ENCODE data around the gene APOBEC3A. TPM values are rescaled to one million over a fixed set of nuclear protein-coding genes. Genes with fewer than 3 reads are reported as not detected.
"Not testable (repeated sequence)": the region's sequence is repeated elsewhere in the genome, so short reads cannot be mapped to it uniquely, and the experiment has no call there.

Gene APOBEC3A
- total and polyA plus RNA-seq, 7 experiments from 2014 or later, result 0.13 to 79.1 (median 15.7) TPM; not detected in 4

DNA sequence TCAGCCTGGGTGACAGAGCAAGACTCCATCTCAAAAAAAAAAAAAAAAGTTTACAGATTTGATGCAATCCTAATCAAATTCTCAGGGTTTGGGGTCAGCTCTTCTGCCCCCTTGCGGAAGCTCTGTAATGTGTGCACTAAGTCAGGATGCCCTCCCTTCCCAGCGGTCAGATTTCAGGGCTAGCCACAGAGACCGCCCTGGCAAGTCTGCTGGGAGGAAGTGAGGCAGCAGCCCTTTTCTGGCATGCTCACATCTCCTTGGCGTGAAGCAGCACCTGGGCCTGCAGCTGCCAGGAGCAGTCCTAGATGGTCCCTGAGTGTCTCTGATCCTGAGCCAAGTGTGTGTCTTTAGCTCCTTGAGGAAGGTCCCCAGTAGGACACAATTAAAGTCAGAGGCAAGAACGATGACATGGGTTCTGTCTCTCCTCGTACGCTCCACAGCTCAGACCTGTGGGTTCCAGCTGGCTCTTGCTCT, 45.8 kb downstream of the APOBEC3A start:
- H3K4me1 Mint-ChIP-seq, result peaks cover 0 to 17% (median 9%) of the 10 kb centered on the region in 7 donors
- H3K27me3 Mint-ChIP-seq, result peaks cover 0 to 15% (median 0%) of the 10 kb centered on the region in 5 donors
- Histone ChIP-seq H3K9me3 (ENCODE audit: control insufficient read depth in 2 of 3, low read length in 3 of 3) (no peaks in the 10 kb centered on the region), H3K36me3 (ENCODE audit: control insufficient read depth in 2 of 3, insufficient read depth in 3 of 3, low read length in 3 of 3) (no peaks in the 10 kb centered on the region), H3K4me1 (ENCODE audit: control insufficient read depth in 2 of 2, insufficient read depth in 2 of 2, low read length in 2 of 2) (peaks cover 9 to 11% of the 10 kb centered on the region in 2 donors), H3K4me3 (ENCODE audit: low read length) (no peak overlapping the region), H3K27ac (ENCODE audit: low read depth, low read length) (no peak overlapping the region), H3K27me3 (ENCODE audit: control insufficient read depth in 2 of 2, insufficient read depth in 2 of 2, low read length in 2 of 2) (no peaks in the 10 kb centered on the region)
- POLR2A ChIA-PET, result interaction anchor here (0.7 to 2.7 kb wide), 6 partner anchors 10 to 139 kb away, joined by 3 to 14 read pairs (median 4); partner anchors contain the start of gene CBX6
- H3K27ac Mint-ChIP-seq, result peak overlapping the region in 4 of 9 donors; percentile 7 to 41 (median 24)
- no peaks in the 10 kb centered on the region for H3K36me3 Mint-ChIP-seq
- DNase-seq, result peak; percentile 40 to 69 (median 62)
- intact Hi-C loops (cut with micrococcal nuclease), result loop anchor here (1.0 to 5.0 kb wide), 8 partner anchors 18 to 951 kb away; no protein-coding TSS in a partner anchor
- H3K4me3 Mint-ChIP-seq, result no peak overlapping the region
- peak; percentile 95 for ATAC-seq
- peaks cover 0 to 3% (median 0%) of the 10 kb centered on the region in 11 donors for H3K9me3 Mint-ChIP-seq
- CTCF ChIA-PET, result interaction anchor here (0.6 to 8.0 kb wide), 23 partner anchors 12 to 322 kb away, joined by 3 to 94 read pairs (median 5); partner anchors contain the start of gene APOBEC3B

DNA sequence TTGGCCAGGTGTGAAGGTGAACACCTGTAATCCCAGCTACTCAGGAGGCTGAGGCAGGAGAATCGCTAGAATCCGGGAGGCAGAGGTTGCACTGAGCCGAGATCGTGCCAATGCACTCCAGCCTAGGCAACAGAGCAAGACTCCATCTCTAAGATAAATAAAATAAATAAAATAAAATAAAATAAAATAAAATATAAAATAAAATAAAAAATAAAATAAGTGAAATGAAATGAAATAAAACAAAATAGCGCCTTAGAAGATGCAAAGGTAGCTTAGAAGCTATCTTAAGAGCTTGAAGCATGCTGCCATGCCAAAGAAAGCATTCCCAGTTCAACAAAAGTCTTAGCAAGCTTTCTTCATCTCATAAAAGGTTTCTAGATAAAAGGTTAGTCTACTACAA, 49.8 kb downstream of the APOBEC3A start:
- peaks cover 0 to 5% (median 0%) of the 10 kb centered on the region in 5 donors for H3K27me3 Mint-ChIP-seq

DNA sequence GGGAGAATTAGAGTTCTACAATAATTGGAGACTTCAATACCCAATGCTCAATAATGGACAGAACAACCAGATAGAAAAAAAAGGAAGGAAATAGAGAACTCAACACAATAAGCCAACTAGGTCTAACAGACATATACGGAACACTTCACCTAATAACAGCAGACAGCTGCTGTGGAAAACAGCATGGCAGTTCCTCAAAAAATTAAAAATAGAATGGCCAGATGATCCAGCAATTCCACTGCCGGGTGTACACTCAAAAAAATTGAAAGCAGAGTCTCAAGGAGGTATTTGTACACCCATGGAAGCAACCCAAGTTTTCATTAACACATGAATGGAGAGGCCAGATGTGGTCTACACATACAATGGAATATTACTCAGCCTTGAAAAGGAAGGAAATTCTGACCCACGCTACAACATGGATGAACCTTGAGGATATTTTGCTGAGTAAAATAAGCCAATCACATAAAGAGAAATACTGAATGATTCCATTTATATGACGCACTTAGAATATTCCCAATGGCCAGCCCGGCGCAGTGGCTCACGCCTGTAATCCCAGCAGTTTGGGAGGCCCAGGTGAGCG, 51.0 kb downstream of the APOBEC3A start:
- H3K36me3 ChIP-seq (ENCODE audit: control insufficient read depth in 2 of 3, insufficient read depth in 3 of 3, low read length in 3 of 3); H3K27me3 Mint-ChIP-seq; H3K4me1 ChIP-seq (ENCODE audit: control insufficient read depth in 2 of 2, insufficient read depth in 2 of 2, low read length in 2 of 2); DNase-seq; H3K4me3 ChIP-seq (ENCODE audit: low read length); ATAC-seq; intact Hi-C loops (cut with micrococcal nuclease); H3K4me3 Mint-ChIP-seq; H3K27me3 ChIP-seq (ENCODE audit: control insufficient read depth in 2 of 2, insufficient read depth in 2 of 2, low read length in 2 of 2); H3K36me3 Mint-ChIP-seq; H3K9me3 ChIP-seq (ENCODE audit: control insufficient read depth in 2 of 3, low read length in 3 of 3); H3K9me3 Mint-ChIP-seq; H3K27ac ChIP-seq (ENCODE audit: low read depth, low read length): not testable (repeated sequence)
- Mint-ChIP-seq H3K4me1 (peaks cover 0 to 22% (median 17%) of the 10 kb centered on the region in 7 donors), H3K27ac (peak overlapping the region in 1 of 9 donors; percentile 50)
- CTCF ChIA-PET, result interaction anchor here (1.9 to 8.0 kb wide), 2 partner anchors 35 to 139 kb away, joined by 8 to 94 read pairs; no protein-coding TSS in a partner anchor
- POLR2A ChIA-PET, result interaction anchor here (0.6 to 1.0 kb wide), 3 partner anchors 13 to 467 kb away, joined by 3 to 4 read pairs (median 4); no protein-coding TSS in a partner anchor

More for the DNA sequence above, 49.8 kb downstream of the APOBEC3A start:
- H3K4me1 Mint-ChIP-seq, result peaks cover 0 to 18% (median 13%) of the 10 kb centered on the region in 7 donors
- Histone ChIP-seq H3K36me3 (ENCODE audit: control insufficient read depth in 2 of 3, insufficient read depth in 3 of 3, low read length in 3 of 3) (no peaks in the 10 kb centered on the region), H3K9me3 (ENCODE audit: control insufficient read depth in 2 of 3, low read length in 3 of 3) (no peaks in the 10 kb centered on the region), H3K4me3 (ENCODE audit: low read length) (no peak overlapping the region), H3K27me3 (ENCODE audit: control insufficient read depth in 2 of 2, insufficient read depth in 2 of 2, low read length in 2 of 2) (no peaks in the 10 kb centered on the region), H3K4me1 (ENCODE audit: control insufficient read depth in 2 of 2, insufficient read depth in 2 of 2, low read length in 2 of 2) (peaks cover 9 to 11% of the 10 kb centered on the region in 2 donors), H3K27ac (ENCODE audit: low read depth, low read length) (no peak overlapping the region)
- no peak for ATAC-seq
- no peak for DNase-seq
- H3K4me3 Mint-ChIP-seq, result no peak overlapping the region
- H3K36me3 Mint-ChIP-seq, result no peaks in the 10 kb centered on the region
- intact Hi-C loops (cut with micrococcal nuclease), result loop anchor here (1.0 to 2.0 kb wide), 3 partner anchors 111 to 310 kb away; no protein-coding TSS in a partner anchor
- no peaks in the 10 kb centered on the region for H3K9me3 Mint-ChIP-seq
- ChIA-PET CTCF (interaction anchor here (0.6 to 8.0 kb wide), 9 partner anchors 10 to 138 kb away, joined by 3 to 94 read pairs (median 4); no protein-coding TSS in a partner anchor), POLR2A (no interaction called here)
- H3K27ac Mint-ChIP-seq, result no peak overlapping the region

DNA sequence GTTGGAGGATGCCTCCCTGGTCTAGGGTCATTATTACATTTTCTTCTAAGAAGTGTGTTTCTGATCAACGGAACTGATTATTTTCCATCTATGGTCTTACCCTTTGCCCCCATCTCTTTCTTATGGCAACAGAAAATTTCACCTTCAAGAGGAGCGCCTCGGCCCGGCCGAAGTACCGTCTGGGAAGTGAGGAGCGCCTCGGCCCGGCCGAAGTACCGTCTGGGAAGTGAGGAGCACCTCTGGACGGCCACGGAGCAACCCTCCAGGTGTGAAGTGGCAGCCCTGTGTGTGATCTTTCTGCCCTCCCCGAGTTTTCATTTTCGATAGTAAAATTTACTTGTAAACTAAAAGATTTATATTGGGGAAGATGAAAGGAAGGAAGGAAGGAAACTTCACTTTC, 53.5 kb downstream of the APOBEC3A start:
- Histone ChIP-seq H3K9me3 (ENCODE audit: control insufficient read depth in 2 of 3, low read length in 3 of 3) (no peaks in the 10 kb centered on the region), H3K4me3 (ENCODE audit: low read length) (no peak overlapping the region), H3K36me3 (ENCODE audit: control insufficient read depth in 2 of 3, insufficient read depth in 3 of 3, low read length in 3 of 3) (no peaks in the 10 kb centered on the region), H3K4me1 (ENCODE audit: control insufficient read depth in 2 of 2, insufficient read depth in 2 of 2, low read length in 2 of 2) (peaks cover 9 to 10% of the 10 kb centered on the region in 2 donors), H3K27me3 (ENCODE audit: control insufficient read depth in 2 of 2, insufficient read depth in 2 of 2, low read length in 2 of 2) (no peaks in the 10 kb centered on the region), H3K27ac (ENCODE audit: low read depth, low read length) (no peak overlapping the region)
- Mint-ChIP-seq H3K4me1 (peaks cover 7 to 40% (median 32%) of the 10 kb centered on the region in 7 donors), H3K27ac (peak overlapping the region in 1 of 9 donors; percentile 96), H3K4me3 (no peak overlapping the region), H3K36me3 (peaks cover 0 to 4% (median 0%) of the 10 kb centered on the region in 5 donors), H3K27me3 (no peaks in the 10 kb centered on the region), H3K9me3 (no peaks in the 10 kb centered on the region)
- ChIA-PET CTCF (interaction anchor here (1.1 kb wide), 1 partner anchor 108 kb away, joined by 3 read pairs; no protein-coding TSS in a partner anchor), POLR2A (interaction anchor here (1.3 to 1.4 kb wide), 2 partner anchors 11 to 79 kb away, joined by 4 to 5 read pairs; no protein-coding TSS in a partner anchor)
- no peak for DNase-seq
- intact Hi-C loops (cut with micrococcal nuclease), result loop anchor here in 1 of 2 donors (1.0 to 5.0 kb wide), 2 partner anchors 29 to 66 kb away; partner anchors contain the start of genes APOBEC3F and APOBEC3G
- ATAC-seq, result no peak

Other genes with a start within 250 kb of the APOBEC3A start
- 100 to 1,000 TPM; 509 to 977 (median 558) TPM for gene SUN2, start 201.6 kb upstream of the APOBEC3A start, total RNA-seq
- 100 to 1,000 TPM; 397 to 696 TPM for gene SUN2, start 201.6 kb upstream of the APOBEC3A start, polyA plus RNA-seq
- gene DNAL4, start 163.5 kb upstream of the APOBEC3A start, total RNA-seq, result 10 to 100 TPM in 2 of 5 experiments, 1 to 10 TPM in 3; 5.0 to 11.1 (median 8.9) TPM
- 10 to 100 TPM in 1 of 2 donors, 1 to 10 TPM in 1; 9.8 to 15.0 TPM for gene DNAL4, start 163.5 kb upstream of the APOBEC3A start, polyA plus RNA-seq
- gene NPTXR, start 113.6 kb upstream of the APOBEC3A start, total RNA-seq, result 10 to 100 TPM in 2 of 5 experiments, 1 to 10 TPM in 2, under 1 TPM in 1; 0.85 to 12.9 (median 7.8) TPM
- gene NPTXR, start 113.6 kb upstream of the APOBEC3A start, polyA plus RNA-seq, result 1 to 10 TPM; 1.1 to 1.4 TPM
- gene CBX6, start 85.4 kb upstream of the APOBEC3A start, total RNA-seq, result 10 to 100 TPM; 41.7 to 77.0 (median 73.4) TPM
- gene CBX6, start 85.4 kb upstream of the APOBEC3A start, polyA plus RNA-seq, result 1 to 10 TPM; 6.3 to 7.2 TPM
- gene APOBEC3B, start 24.7 kb downstream of the APOBEC3A start, total RNA-seq, result 10 to 100 TPM in 2 of 5 experiments, 1 to 10 TPM in 1, under 1 TPM in 1, not detected in 1; 0.30 to 16.0 (median 7.1) TPM
- gene APOBEC3B, start 24.7 kb downstream of the APOBEC3A start, polyA plus RNA-seq, result not detected
- 100 to 1,000 TPM in 1 of 5 experiments, 10 to 100 TPM in 4; 16.4 to 102 (median 20.5) TPM for gene APOBEC3C, start 56.6 kb downstream of the APOBEC3A start, total RNA-seq
- 10 to 100 TPM; 41.2 to 46.2 TPM for gene APOBEC3C, start 56.6 kb downstream of the APOBEC3A start, polyA plus RNA-seq
- 10 to 100 TPM; 10.9 to 40.8 (median 19.1) TPM for gene APOBEC3D, start 63.5 kb downstream of the APOBEC3A start, total RNA-seq
- 1 to 10 TPM; 7.0 to 9.4 TPM for gene APOBEC3D, start 63.5 kb downstream of the APOBEC3A start, polyA plus RNA-seq
- gene APOBEC3F, start 83.3 kb downstream of the APOBEC3A start, total RNA-seq, result 10 to 100 TPM; 12.5 to 40.4 (median 12.7) TPM
- gene APOBEC3F, start 83.3 kb downstream of the APOBEC3A start, polyA plus RNA-seq, result 1 to 10 TPM; 4.9 to 9.1 TPM
- gene APOBEC3G, start 119.7 kb downstream of the APOBEC3A start, total RNA-seq, result 10 to 100 TPM; 18.5 to 93.2 (median 21.0) TPM
- 10 to 100 TPM; 22.9 to 32.7 TPM for gene APOBEC3G, start 119.7 kb downstream of the APOBEC3A start, polyA plus RNA-seq
- gene APOBEC3H, start 139.6 kb downstream of the APOBEC3A start, total RNA-seq, result 10 to 100 TPM in 1 of 5 experiments, 1 to 10 TPM in 1, under 1 TPM in 2, not detected in 1; 0.29 to 31.3 (median 1.5) TPM
- gene APOBEC3H, start 139.6 kb downstream of the APOBEC3A start, polyA plus RNA-seq, result not detected
- gene CBX7, start 195.1 kb downstream of the APOBEC3A start, total RNA-seq, result 100 to 1,000 TPM in 2 of 5 experiments, 10 to 100 TPM in 3; 14.2 to 164 (median 76.9) TPM
- gene CBX7, start 195.1 kb downstream of the APOBEC3A start, polyA plus RNA-seq, result 10 to 100 TPM; 24.1 to 32.7 TPM